Spleen (tissue), 7 donors: ENCODE data around the gene ADCY4.

Source experiments
- CTCF ChIP-seq, 11 experiments: fragments of 200-600 bp in 7 of 11; fragments of 450-650 bp in 4 of 11; sonication (generic) in 4 of 11; IDR thresholded peaks in 8 of 11; conservative IDR thresholded peaks in 3 of 11; 1 replicate in 7 of 11; 2 replicates in 4 of 11; pipeline versions ENCODE4 v1.4.0 to v1.8.0; 2016 to 2021; ENCODE audit warnings: antibody characterized with exemption in 11 of 11, inconsistent platforms in 4 of 11, mild to moderate bottlenecking in 1 of 11
- POLR2A ChIP-seq, 3 donors: fragments of 450-650 bp; IDR thresholded peaks; one replicate each; pipeline ENCODE4 v1.5.1; 2017; ENCODE audit warnings: antibody characterized with exemption in 3 of 3, mild to moderate bottlenecking in 1 of 3
- POLR2AphosphoS5 ChIP-seq, 3 donors: sonication (generic); formaldehyde crosslinking; IDR thresholded peaks; one replicate each; pipeline ENCODE4 v1.5.1; 2017; ENCODE audit warnings: antibody characterized with exemption in 3 of 3
- donor health status: DM: no; HTN: no; CAD: no; lungs with moderate emphysema.
- donor health status: DM: no; HTN: no; CAD: no.
- donor health status: DM: no; HTN: no; CAD: no.

- TF ChIP-seq POLR2AphosphoS5 (IDR thresholded peaks at IDR 0.05) (no peak), CTCF (IDR thresholded peaks at IDR 0.05 in 8 of 11, conservative IDR thresholded peaks at IDR 0.05 in 3 of 11) (no peak), POLR2A (IDR thresholded peaks at IDR 0.05) (no peak)
Measured at GRCh38 chr14:24369907-24370687, 35.2 kb upstream of the ADCY4 start.
